A204.1 (cell line): ENCODE measurements around the gene OR51T1.

Experiments used
- FAIRE-seq: peaks from 2 replicates; lab custom pipeline; 2012; peaks lifted over from hg19 to GRCh38; lab: Jason Lieb, UNC

OR51T1 gene

DNA sequence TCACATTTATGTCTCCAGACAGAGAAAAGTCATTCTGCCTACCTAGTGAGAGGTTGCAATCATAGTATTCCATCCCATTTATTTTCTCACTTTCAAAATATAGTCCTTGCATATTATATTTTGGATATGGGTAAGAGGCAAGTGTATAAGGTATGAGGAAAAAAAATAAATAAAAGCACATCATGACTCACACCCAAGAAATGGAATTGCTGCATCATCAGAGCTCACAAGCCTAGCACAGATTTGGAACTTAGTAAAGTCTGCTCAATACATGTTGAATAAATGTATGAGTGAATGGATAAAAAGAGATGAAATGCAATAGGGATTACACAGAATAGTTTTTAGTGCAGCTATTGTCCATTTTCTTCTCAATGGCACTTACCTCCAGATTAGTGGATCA is 44.9 kb downstream of the OR51T1 start:
- no peak for FAIRE-seq
